Activated T-helper 17 cell treated with anti-CD3 and anti-CD28 coated beads, Interleukin-2, amount 50 U/mL, for 72 hours (primary cell): Measurements from ENCODE around the gene OLFML2A. TPM values are rescaled to one million over a fixed set of nuclear protein-coding genes. Genes with fewer than 3 reads are reported as not detected.

Experiments
- ATAC-seq: fragments of 150-1000 bp; cut with Tn5 transposase; replicated peaks from 2 replicates; pipeline ENCODE4 v1.10.0; 2021; ENCODE audit warnings: mild to moderate bottlenecking, moderate library complexity
- H3K27ac Mint-ChIP-seq: one replicate; pipeline ENCODE4 v1.8.0; 2022; ENCODE audit warnings: mixed read lengths
- H3K27me3 Mint-ChIP-seq: one replicate; pipeline ENCODE4 v1.8.0; 2022; ENCODE audit warnings: mixed read lengths
- H3K36me3 Mint-ChIP-seq: one replicate; pipeline ENCODE4 v1.8.0; 2022; ENCODE audit warnings: low read depth, mild to moderate bottlenecking, mixed read lengths
- H3K4me1 Mint-ChIP-seq: one replicate; pipeline ENCODE4 v1.8.0; 2022; ENCODE audit warnings: mixed read lengths
- H3K4me3 Mint-ChIP-seq: one replicate; pipeline ENCODE4 v1.8.0; 2022; ENCODE audit warnings: mild to moderate bottlenecking, mixed read lengths
- H3K9me3 Mint-ChIP-seq: one replicate; pipeline ENCODE4 v1.8.0; 2022; ENCODE audit warnings: mixed read lengths
- total RNA-seq, 2 donors: library from RNA; stranded (reverse); gene quantifications; one replicate each; pipeline ENCODE4 v1.2.3, GENCODE V29; 2022

OLFML2A gene
- total RNA-seq, 2 donors from 2014 or later: not detected

DNA sequence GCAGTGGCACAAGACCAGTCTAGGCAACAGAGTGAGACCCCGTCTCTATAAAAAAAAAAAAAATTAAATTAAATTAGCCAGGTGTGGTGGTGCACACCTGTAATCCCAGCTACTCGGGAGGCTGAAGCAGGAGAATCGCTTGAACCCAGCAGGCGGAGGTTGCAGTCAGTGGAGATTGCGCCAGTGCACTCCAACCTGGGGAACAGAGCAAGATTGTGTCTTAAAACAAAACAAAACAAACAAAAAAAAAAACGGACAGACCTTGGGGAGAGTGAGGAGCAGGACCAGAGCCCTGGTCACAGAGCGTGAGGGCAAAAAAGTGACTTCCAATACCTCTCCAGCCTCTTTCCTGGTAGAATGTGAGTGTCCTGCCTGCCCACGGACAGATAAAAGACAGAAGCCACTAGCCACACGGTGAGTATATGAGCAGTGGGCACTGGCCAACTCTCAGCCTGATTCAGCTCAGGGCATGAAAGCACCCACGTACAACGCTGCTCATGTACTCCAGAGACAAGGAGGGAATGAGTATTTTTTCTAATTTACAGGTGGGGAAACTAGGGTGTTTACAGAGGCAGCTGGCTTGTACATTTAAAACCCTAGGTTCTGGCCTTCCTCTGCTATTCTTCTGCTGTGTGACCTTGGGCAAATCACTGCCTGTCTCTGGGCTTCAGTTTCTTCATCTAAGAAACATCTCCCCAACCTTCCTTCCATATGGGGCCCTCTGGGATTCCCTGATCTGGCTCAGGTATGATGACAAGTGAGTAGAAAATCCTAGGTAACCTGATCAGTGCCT lies 1.8 kb downstream of the OLFML2A start:
- no peak for ATAC-seq
- Mint-ChIP-seq H3K27me3 (peaks cover 17% of the 10 kb centered on the region), H3K27ac (no peak overlapping the region), H3K9me3 (no peaks in the 10 kb centered on the region), H3K4me1 (peaks cover 6% of the 10 kb centered on the region), H3K4me3 (no peak overlapping the region), H3K36me3 (no peaks in the 10 kb centered on the region)

- no peak overlapping the region for H3K27ac Mint-ChIP-seq
- no peaks in the 10 kb centered on the region for H3K9me3 Mint-ChIP-seq
- no peaks in the 10 kb centered on the region for H3K4me1 Mint-ChIP-seq
- peaks cover 11% of the 10 kb centered on the region for H3K27me3 Mint-ChIP-seq
- ATAC-seq: no peak
- H3K36me3 Mint-ChIP-seq: no peaks in the 10 kb centered on the region
- H3K4me3 Mint-ChIP-seq: no peak overlapping the region
Observed at GRCh38 chr9:124779368-124780059, 2.6 kb downstream of the OLFML2A start.

DNA sequence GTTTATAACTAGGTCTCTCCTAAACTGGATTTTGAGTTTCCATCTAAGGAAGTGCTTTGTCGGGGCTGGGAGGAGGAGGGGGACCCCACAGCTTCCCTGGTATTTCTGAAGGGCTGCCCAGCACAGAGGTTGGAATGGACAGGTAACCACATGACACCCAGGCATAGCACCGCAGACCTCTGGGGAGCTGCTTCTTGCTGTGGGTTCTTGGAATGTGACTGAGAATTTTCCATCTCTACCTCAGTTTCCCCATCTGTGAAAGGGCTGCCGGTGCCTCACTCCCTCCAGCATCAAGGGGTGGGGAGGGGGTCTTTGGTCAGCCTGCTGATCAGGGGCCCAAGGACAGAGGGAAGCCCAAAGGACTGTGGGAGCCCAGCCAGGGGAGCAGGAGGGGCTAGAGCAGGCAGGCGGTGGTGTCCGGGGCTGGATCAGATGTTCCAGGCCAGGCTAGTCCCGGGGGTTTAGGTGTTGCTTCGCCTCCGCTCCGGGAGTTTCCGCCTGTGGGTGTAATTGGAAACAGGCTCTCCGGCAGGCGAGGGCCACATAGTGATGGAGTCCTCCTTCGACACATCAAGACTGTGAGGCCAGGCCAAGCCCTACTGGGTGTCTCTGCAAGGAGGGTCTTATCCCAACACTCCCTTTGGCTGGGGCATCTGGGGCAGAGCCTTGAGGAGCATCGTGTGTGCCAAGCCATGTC lies 3.3 kb downstream of the OLFML2A start:
- H3K27ac Mint-ChIP-seq: no peak overlapping the region
- no peak for ATAC-seq

DNA sequence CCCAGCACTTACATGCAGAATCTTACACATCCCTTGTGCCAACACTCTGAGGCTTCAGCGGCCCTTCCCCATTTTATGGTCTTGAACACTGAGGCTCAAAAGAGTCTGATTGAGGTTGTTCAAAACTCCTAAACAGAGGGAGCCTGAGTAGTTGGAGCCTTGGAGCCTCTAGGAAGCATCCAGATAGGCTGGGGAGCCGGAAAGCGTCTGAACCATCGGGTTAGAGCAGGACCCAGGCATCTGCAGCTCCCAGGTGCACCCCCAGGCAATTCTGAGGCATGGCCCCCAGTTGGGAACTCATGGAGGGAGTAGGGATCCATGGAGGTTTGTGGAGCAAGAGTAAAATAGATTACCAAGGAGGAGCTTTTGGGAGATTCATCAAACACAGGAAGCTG lies 3.8 kb downstream of the OLFML2A start:
- no peak for ATAC-seq
- H3K4me1 Mint-ChIP-seq: no peaks in the 10 kb centered on the region
- H3K9me3 Mint-ChIP-seq: no peaks in the 10 kb centered on the region
- H3K27ac Mint-ChIP-seq: no peak overlapping the region
- H3K4me3 Mint-ChIP-seq: no peak overlapping the region
- H3K27me3 Mint-ChIP-seq: peaks cover 9% of the 10 kb centered on the region
- no peaks in the 10 kb centered on the region for H3K36me3 Mint-ChIP-seq

More for the DNA sequence above, 3.3 kb downstream of the OLFML2A start:
- Mint-ChIP-seq H3K4me3 (no peak overlapping the region), H3K36me3 (no peaks in the 10 kb centered on the region), H3K27me3 (peaks cover 11% of the 10 kb centered on the region), H3K9me3 (no peaks in the 10 kb centered on the region), H3K4me1 (no peaks in the 10 kb centered on the region)

GRCh38 chr9:124781967-124782660 lies 5.2 kb downstream of the OLFML2A start:
- no peak for ATAC-seq
- Mint-ChIP-seq H3K27ac (no peak overlapping the region), H3K4me1 (no peaks in the 10 kb centered on the region), H3K9me3 (no peaks in the 10 kb centered on the region), H3K36me3 (no peaks in the 10 kb centered on the region), H3K27me3 (no peaks in the 10 kb centered on the region), H3K4me3 (no peak overlapping the region)

- ATAC-seq: no peak
- H3K9me3 Mint-ChIP-seq: no peaks in the 10 kb centered on the region
Observed at GRCh38 chr9:124782661-124783574, 6.0 kb downstream of the OLFML2A start.

DNA sequence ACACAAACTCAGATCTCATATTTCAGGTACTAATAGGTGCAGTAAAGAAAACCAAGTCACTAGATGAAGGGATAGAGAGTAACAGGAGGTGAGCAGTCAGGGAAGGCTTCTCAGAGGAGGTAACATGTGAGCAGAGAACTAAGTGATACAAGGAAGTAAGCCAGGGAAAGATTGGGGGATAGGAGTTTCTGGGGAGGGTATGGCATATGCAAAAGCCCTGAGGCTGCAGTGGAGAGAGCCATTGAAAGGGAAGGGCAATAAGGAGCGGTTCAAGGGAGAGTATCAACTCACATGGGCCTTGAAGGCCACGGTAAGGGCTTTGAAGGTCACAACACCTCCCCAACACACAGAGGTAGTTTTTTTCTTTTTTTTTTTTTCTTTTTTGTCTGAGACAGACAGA lies 6.9 kb downstream of the OLFML2A start:
- Mint-ChIP-seq H3K4me1 (no peaks in the 10 kb centered on the region), H3K27ac (no peak overlapping the region), H3K9me3 (no peaks in the 10 kb centered on the region), H3K36me3 (no peaks in the 10 kb centered on the region), H3K4me3 (no peak overlapping the region), H3K27me3 (no peaks in the 10 kb centered on the region)
- no peak for ATAC-seq

More at GRCh38 chr9:124782661-124783574, 6.0 kb downstream of the OLFML2A start:
- H3K27me3 Mint-ChIP-seq: no peaks in the 10 kb centered on the region
- H3K4me1 Mint-ChIP-seq: no peaks in the 10 kb centered on the region
- no peak overlapping the region for H3K27ac Mint-ChIP-seq
- no peaks in the 10 kb centered on the region for H3K36me3 Mint-ChIP-seq
- no peak overlapping the region for H3K4me3 Mint-ChIP-seq

GRCh38 chr9:124784509-124784908 lies 7.6 kb downstream of the OLFML2A start:
- no peak overlapping the region for H3K27ac Mint-ChIP-seq
- H3K36me3 Mint-ChIP-seq: no peaks in the 10 kb centered on the region
- ATAC-seq: no peak
- no peak overlapping the region for H3K4me3 Mint-ChIP-seq
- no peaks in the 10 kb centered on the region for H3K4me1 Mint-ChIP-seq
- no peaks in the 10 kb centered on the region for H3K27me3 Mint-ChIP-seq
- no peaks in the 10 kb centered on the region for H3K9me3 Mint-ChIP-seq

DNA sequence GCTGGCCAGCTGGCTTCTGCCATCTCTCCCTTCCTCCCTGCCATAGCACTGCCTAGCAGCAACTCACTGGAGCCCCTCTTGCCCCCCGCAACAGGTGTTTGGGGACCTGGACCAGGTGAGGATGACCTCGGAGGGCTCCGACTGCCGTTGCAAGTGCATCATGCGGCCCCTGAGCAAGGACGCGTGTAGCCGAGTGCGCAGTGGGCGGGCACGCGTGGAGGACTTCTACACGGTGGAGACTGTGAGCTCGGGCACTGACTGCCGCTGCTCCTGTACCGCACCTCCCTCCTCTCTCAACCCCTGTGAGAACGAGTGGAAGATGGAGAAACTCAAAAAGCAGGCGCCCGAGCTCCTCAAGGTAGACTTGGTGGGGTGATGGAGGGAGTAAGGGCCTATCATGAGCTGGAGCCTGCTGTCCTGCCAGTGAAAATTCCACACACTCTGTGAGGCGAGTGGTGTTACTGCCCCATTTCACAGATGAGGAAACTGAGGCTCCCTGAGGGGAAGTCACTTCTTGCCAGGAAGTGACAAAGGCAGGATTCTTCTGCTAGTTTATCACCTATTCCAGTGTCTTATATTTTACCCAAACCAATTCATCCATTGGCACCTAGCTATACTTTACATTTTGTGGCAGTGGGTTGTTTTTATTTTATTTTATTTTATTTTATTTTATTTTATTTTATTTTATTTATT lies 10.1 kb downstream of the OLFML2A start:
- Mint-ChIP-seq H3K36me3 (no peaks in the 10 kb centered on the region), H3K9me3 (no peaks in the 10 kb centered on the region), H3K4me3 (no peak overlapping the region), H3K27me3 (peaks cover under 1% of the 10 kb centered on the region), H3K27ac (no peak overlapping the region), H3K4me1 (no peaks in the 10 kb centered on the region)
- no peak for ATAC-seq

- Mint-ChIP-seq H3K9me3 (no peaks in the 10 kb centered on the region), H3K36me3 (no peaks in the 10 kb centered on the region), H3K4me3 (no peak overlapping the region), H3K27me3 (peaks cover 9% of the 10 kb centered on the region), H3K27ac (no peak overlapping the region), H3K4me1 (no peaks in the 10 kb centered on the region)
- no peak for ATAC-seq
Observed at GRCh38 chr9:124788542-124789217, 11.7 kb downstream of the OLFML2A start.

GRCh38 chr9:124789531-124789930 lies 12.6 kb downstream of the OLFML2A start:
- H3K36me3 Mint-ChIP-seq: no peaks in the 10 kb centered on the region
- H3K4me1 Mint-ChIP-seq: no peaks in the 10 kb centered on the region
- ATAC-seq: no peak
- no peak overlapping the region for H3K4me3 Mint-ChIP-seq
- H3K27ac Mint-ChIP-seq: no peak overlapping the region
- H3K9me3 Mint-ChIP-seq: no peaks in the 10 kb centered on the region
- H3K27me3 Mint-ChIP-seq: peaks cover 10% of the 10 kb centered on the region

DNA sequence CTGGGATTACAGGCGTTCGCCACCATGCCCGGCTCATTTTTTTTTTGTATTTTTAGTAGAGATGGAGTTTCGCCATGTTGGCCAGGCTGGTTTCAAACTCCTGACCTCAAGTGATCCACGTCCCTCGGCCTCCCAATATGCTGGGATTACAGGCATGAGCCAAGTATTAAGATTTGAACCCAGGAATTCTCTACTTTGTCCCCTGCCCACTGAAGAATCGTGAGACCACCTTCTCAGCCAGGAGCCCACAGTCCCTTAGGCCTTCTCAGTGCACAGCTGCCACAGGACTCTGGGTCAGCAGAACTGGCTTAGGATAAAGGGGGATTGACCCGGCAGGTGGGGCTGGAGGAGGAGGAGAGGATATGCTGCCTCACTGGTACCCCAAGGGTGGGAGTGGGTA lies 13.4 kb downstream of the OLFML2A start:
- peaks cover 10% of the 10 kb centered on the region for H3K27me3 Mint-ChIP-seq
- H3K4me1 Mint-ChIP-seq: no peaks in the 10 kb centered on the region
- no peak for ATAC-seq
- H3K36me3 Mint-ChIP-seq: no peaks in the 10 kb centered on the region
- H3K27ac Mint-ChIP-seq: no peak overlapping the region
- H3K9me3 Mint-ChIP-seq: no peaks in the 10 kb centered on the region
- no peak overlapping the region for H3K4me3 Mint-ChIP-seq
